Osteoblast (primary cell): ENCODE results near the gene MCRIP1. TPM values are rescaled to one million over a fixed set of nuclear protein-coding genes. Genes with fewer than 3 reads are reported as not detected.

Experiments
- DNase-seq: peaks from one replicate; pipeline ENCODE4 v3.0.0; 2011; ENCODE audit warnings: low spot score, mixed read lengths; ENCODE audit not compliant: insufficient read length; ENCODE audit errors: missing footprints
- H2AFZ ChIP-seq: 2 replicates; pipeline ENCODE4 v1.6.0; 2011; ENCODE audit warnings: mild to moderate bottlenecking, low read length
- H3K27ac ChIP-seq: 2 replicates; pipeline ENCODE4 v1.5.1; 2011; ENCODE audit warnings: mild to moderate bottlenecking, low read depth, low read length, moderate library complexity
- H3K27me3 ChIP-seq: 2 replicates; pipeline ENCODE4 v1.6.0; 2012; ENCODE audit warnings: mild to moderate bottlenecking, control low read depth, inconsistent platforms, low read length, moderate library complexity; ENCODE audit not compliant: insufficient read depth
- H3K36me3 ChIP-seq: 2 replicates; pipeline ENCODE4 v1.5.1; 2011; ENCODE audit warnings: mild to moderate bottlenecking, low read length, control low read depth, moderate library complexity; ENCODE audit not compliant: insufficient read depth
- H3K4me1 ChIP-seq: 2 replicates; pipeline ENCODE4 v1.5.1; 2011; ENCODE audit warnings: mild to moderate bottlenecking, low read length, control low read depth, moderate library complexity; ENCODE audit not compliant: insufficient read depth
- H3K4me2 ChIP-seq: 2 replicates; pipeline ENCODE4 v1.6.0; 2011; ENCODE audit warnings: mild to moderate bottlenecking, low read length; ENCODE audit not compliant: insufficient read depth
- H3K4me3 ChIP-seq: fragments of 200-600 bp; sonication (generic); 3 replicates; pipeline ENCODE4 v1.5.1; 2012; ENCODE audit warnings: mild to moderate bottlenecking, low read length, inconsistent platforms; ENCODE audit not compliant: insufficient read depth
- H3K79me2 ChIP-seq: 2 replicates; pipeline ENCODE4 v1.6.0; 2012; ENCODE audit warnings: mild to moderate bottlenecking, low read length, control low read depth, inconsistent platforms; ENCODE audit not compliant: insufficient read depth
- H3K9me3 ChIP-seq: 2 replicates; pipeline ENCODE4 v1.5.1; 2011; ENCODE audit warnings: low read depth, low read length, control low read depth
- H4K20me1 ChIP-seq: 2 replicates; pipeline ENCODE4 v1.6.0; 2012; ENCODE audit warnings: mild to moderate bottlenecking, low read length, control low read depth; ENCODE audit not compliant: insufficient read depth
- CTCF ChIP-seq: IDR thresholded peaks from 2 replicates; pipeline ENCODE4 v1.5.1; 2011; ENCODE audit warnings: mild to moderate bottlenecking, low read depth, low read length, moderate library complexity; ENCODE audit errors: extremely low read depth
- total RNA-seq: library from RNA; depleted of rRNA; stranded (reverse); fragments of >200 nt; gene quantifications from 2 replicates; pipeline ENCODE4 v1.2.3, GENCODE V29; 2012

Gene MCRIP1
- total RNA-seq, 1 donor = 163 TPM

GRCh38 chr17:81849457-81849856, 16.4 kb upstream of the MCRIP1 start:
- Histone ChIP-seq H3K27ac (no peak overlapping the region), H3K4me1 (no peaks in the 10 kb centered on the region), H3K4me3 (no peak overlapping the region), H3K9me3 (no peaks in the 10 kb centered on the region), H3K36me3 (peaks cover 76% of the 10 kb centered on the region), H3K79me2 (peaks cover 33% of the 10 kb centered on the region), H3K27me3 (no peaks in the 10 kb centered on the region), H4K20me1 (peaks cover 36% of the 10 kb centered on the region), H3K4me2 (no peak overlapping the region), H2AFZ (no peak overlapping the region)
- no peak for DNase-seq
- TF ChIP-seq CTCF = no peak

- no peak overlapping the region for H3K4me3 ChIP-seq
- H2AFZ ChIP-seq = no peak overlapping the region
- peaks cover 32% of the 10 kb centered on the region for H4K20me1 ChIP-seq
- H3K36me3 ChIP-seq = peaks cover 79% of the 10 kb centered on the region
- H3K27me3 ChIP-seq = no peaks in the 10 kb centered on the region
- H3K27ac ChIP-seq = no peak overlapping the region
- DNase-seq = peak; percentile 84
- H3K4me1 ChIP-seq = no peaks in the 10 kb centered on the region
- no peaks in the 10 kb centered on the region for H3K9me3 ChIP-seq
- no peak overlapping the region for H3K4me2 ChIP-seq
- peaks cover 10% of the 10 kb centered on the region for H3K79me2 ChIP-seq
- TF ChIP-seq CTCF = no peak
These were observed 13.9 kb upstream of the MCRIP1 start for GRCh38 chr17:81846743-81847689.

GRCh38 chr17:81845881-81846742, 13.0 kb upstream of the MCRIP1 start:
- H3K27ac ChIP-seq = no peak overlapping the region
- H4K20me1 ChIP-seq = peaks cover 24% of the 10 kb centered on the region
- no peak for DNase-seq
- TF ChIP-seq CTCF = no peak
- peaks cover 1% of the 10 kb centered on the region for H3K79me2 ChIP-seq
- no peak overlapping the region for H3K4me3 ChIP-seq
- no peak overlapping the region for H2AFZ ChIP-seq
- H3K4me2 ChIP-seq = no peak overlapping the region
- no peaks in the 10 kb centered on the region for H3K9me3 ChIP-seq
- H3K36me3 ChIP-seq = peaks cover 70% of the 10 kb centered on the region
- H3K27me3 ChIP-seq = no peaks in the 10 kb centered on the region
- no peaks in the 10 kb centered on the region for H3K4me1 ChIP-seq
